HL-60 (cell line): ENCODE results near the gene C14orf132.

Experiments
- GABPA ChIP-seq: IDR thresholded peaks from 2 replicates; pipeline ENCODE4 v1.6.1; 2012; ENCODE audit warnings: low read depth
- POLR2AphosphoS5 ChIP-seq: IDR thresholded peaks from 2 replicates; pipeline ENCODE4 v1.6.1; 2012; ENCODE audit warnings: low read depth
- SPI1 ChIP-seq: IDR thresholded peaks from 2 replicates; pipeline ENCODE4 v1.6.1; 2012; ENCODE audit warnings: low read depth, mild to moderate bottlenecking, borderline replicate concordance
- TF ChIP-seq, protein P1 (sequence below): IDR thresholded peaks from one replicate; pipeline ENCODE4 v1.5.1; 2011; ENCODE audit warnings: low read length, control low read depth, inconsistent platforms; ENCODE audit not compliant: insufficient read depth
- TF ChIP-seq, protein P2 (sequence below): IDR thresholded peaks from 2 replicates; pipeline ENCODE4 v1.6.1; 2012; ENCODE audit warnings: low read depth; ENCODE audit not compliant: insufficient replicate concordance

DNA sequence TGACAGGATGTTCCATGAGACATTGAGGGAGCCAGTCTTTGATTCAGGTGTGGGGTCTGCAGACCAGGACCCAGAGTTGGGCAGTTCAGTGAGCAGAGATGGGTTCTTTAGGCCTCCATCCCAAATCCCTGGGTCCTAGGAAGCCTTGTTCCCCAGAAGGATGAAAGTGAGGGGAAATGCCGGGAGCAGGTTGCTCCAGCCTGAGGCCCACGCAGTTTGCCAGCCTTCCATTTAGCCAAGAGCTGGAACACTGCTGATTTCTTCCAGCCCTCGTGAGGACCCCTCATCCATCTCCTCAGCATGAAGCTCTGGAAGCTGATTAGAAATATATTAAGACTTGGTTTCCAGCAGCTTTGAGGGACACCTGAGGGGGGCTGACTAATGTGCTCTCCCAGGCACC, 12.1 kb downstream of the C14orf132 start:
- TF ChIP-seq, protein P1, sequence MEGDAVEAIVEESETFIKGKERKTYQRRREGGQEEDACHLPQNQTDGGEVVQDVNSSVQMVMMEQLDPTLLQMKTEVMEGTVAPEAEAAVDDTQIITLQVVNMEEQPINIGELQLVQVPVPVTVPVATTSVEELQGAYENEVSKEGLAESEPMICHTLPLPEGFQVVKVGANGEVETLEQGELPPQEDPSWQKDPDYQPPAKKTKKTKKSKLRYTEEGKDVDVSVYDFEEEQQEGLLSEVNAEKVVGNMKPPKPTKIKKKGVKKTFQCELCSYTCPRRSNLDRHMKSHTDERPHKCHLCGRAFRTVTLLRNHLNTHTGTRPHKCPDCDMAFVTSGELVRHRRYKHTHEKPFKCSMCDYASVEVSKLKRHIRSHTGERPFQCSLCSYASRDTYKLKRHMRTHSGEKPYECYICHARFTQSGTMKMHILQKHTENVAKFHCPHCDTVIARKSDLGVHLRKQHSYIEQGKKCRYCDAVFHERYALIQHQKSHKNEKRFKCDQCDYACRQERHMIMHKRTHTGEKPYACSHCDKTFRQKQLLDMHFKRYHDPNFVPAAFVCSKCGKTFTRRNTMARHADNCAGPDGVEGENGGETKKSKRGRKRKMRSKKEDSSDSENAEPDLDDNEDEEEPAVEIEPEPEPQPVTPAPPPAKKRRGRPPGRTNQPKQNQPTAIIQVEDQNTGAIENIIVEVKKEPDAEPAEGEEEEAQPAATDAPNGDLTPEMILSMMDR, result no peak
- TF ChIP-seq POLR2AphosphoS5 (no peak), GABPA (no peak), SPI1 (no peak)
- TF ChIP-seq, protein P2, sequence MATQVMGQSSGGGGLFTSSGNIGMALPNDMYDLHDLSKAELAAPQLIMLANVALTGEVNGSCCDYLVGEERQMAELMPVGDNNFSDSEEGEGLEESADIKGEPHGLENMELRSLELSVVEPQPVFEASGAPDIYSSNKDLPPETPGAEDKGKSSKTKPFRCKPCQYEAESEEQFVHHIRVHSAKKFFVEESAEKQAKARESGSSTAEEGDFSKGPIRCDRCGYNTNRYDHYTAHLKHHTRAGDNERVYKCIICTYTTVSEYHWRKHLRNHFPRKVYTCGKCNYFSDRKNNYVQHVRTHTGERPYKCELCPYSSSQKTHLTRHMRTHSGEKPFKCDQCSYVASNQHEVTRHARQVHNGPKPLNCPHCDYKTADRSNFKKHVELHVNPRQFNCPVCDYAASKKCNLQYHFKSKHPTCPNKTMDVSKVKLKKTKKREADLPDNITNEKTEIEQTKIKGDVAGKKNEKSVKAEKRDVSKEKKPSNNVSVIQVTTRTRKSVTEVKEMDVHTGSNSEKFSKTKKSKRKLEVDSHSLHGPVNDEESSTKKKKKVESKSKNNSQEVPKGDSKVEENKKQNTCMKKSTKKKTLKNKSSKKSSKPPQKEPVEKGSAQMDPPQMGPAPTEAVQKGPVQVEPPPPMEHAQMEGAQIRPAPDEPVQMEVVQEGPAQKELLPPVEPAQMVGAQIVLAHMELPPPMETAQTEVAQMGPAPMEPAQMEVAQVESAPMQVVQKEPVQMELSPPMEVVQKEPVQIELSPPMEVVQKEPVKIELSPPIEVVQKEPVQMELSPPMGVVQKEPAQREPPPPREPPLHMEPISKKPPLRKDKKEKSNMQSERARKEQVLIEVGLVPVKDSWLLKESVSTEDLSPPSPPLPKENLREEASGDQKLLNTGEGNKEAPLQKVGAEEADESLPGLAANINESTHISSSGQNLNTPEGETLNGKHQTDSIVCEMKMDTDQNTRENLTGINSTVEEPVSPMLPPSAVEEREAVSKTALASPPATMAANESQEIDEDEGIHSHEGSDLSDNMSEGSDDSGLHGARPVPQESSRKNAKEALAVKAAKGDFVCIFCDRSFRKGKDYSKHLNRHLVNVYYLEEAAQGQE, result no peak
